Thoracic aorta (tissue), 2 donors: Measurements from ENCODE around the gene ITGAE. TPM values are rescaled to one million over a fixed set of nuclear protein-coding genes. Genes with fewer than 3 reads are reported as not detected.

Experiments used
- ATAC-seq: fragments of 150-250 bp; one replicate; pipeline ENCODE4 v1.8.0; 2017; ENCODE audit warnings: low read depth; ENCODE audit not compliant: insufficient number of reproducible peaks, low FRiP score
- DNase-seq: peaks from one replicate; pipeline ENCODE4 v3.0.0-alpha.2; 2020; ENCODE audit warnings: low spot score
- H3K27ac ChIP-seq, 2 donors: fragments of 200-600 bp; sonication (generic); 1 replicate in 1 of 2; 2 replicates in 1 of 2; pipeline ENCODE4 v1.5.1; 2016; ENCODE audit warnings: mild to moderate bottlenecking in 2 of 2, moderate library complexity in 2 of 2
- H3K27me3 ChIP-seq: fragments of 200-600 bp; sonication (generic); replicated peaks from 2 replicates; pipeline ENCODE4 v1.6.0; 2016; ENCODE audit warnings: mild to moderate bottlenecking; ENCODE audit not compliant: insufficient read depth
- H3K36me3 ChIP-seq: fragments of 200-600 bp; sonication (generic); one replicate; pipeline ENCODE4 v1.5.1; 2016
- H3K4me1 ChIP-seq, 2 donors: fragments of 200-600 bp; sonication (generic); 1 replicate in 1 of 2; 2 replicates in 1 of 2; pipeline versions ENCODE4 v1.5.1 to v1.6.0; 2016; ENCODE audit warnings: low read depth in 2 of 2, mild to moderate bottlenecking in 1 of 2; ENCODE audit not compliant: control insufficient read depth in 1 of 2
- H3K4me3 ChIP-seq: fragments of 200-600 bp; sonication (generic); 2 replicates; pipeline ENCODE4 v1.5.1; 2016; ENCODE audit warnings: mild to moderate bottlenecking
- H3K9me3 ChIP-seq: fragments of 200-600 bp; sonication (generic); 2 replicates; pipeline ENCODE4 v1.5.1; 2016
- total RNA-seq, 2 donors: library from RNA; depleted of rRNA; stranded (reverse); fragments of >200 nt; gene quantifications; one replicate each; pipeline versions ENCODE4 v1.1.0 to v1.2.3, GENCODE V29; 2016
- TF ChIP-seq, protein P1 (sequence below): fragments of 200-600 bp; sonication (generic); IDR thresholded peaks from one replicate; pipeline ENCODE4 v1.5.1; 2019; ENCODE audit warnings: antibody characterized with exemption

ITGAE gene
- total RNA-seq, 2 donors from 2014 or later: 4.2 to 23.4 TPM

DNA sequence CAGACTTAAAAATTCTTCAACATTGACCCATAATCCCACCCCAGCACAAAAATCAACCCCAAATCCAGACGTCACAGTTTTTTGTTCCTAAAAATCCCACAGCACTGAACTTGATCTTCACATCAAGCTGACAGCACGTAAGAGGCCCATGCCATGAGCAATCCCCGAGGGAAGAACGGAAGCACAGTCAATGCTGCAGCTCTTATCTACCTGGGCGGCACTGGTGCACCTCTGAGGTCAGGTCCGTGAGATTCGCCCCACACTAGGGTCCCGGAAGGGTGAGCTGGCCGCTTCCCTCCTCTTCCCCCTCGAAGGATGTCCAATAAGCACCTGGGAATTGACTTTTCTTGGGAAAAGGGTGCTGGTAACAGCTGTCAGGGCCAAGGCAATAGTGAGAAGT lies 11.3 kb upstream of the ITGAE start:
- ATAC-seq (no peak), DNase-seq (no peak)
- Histone ChIP-seq H3K27ac (no peak overlapping the region), H3K4me1 (no peaks in the 10 kb centered on the region), H3K36me3 (peaks cover 69% of the 10 kb centered on the region), H3K4me3 (no peak overlapping the region), H3K27me3 (no peaks in the 10 kb centered on the region), H3K9me3 (no peaks in the 10 kb centered on the region)
- TF ChIP-seq, protein P1, sequence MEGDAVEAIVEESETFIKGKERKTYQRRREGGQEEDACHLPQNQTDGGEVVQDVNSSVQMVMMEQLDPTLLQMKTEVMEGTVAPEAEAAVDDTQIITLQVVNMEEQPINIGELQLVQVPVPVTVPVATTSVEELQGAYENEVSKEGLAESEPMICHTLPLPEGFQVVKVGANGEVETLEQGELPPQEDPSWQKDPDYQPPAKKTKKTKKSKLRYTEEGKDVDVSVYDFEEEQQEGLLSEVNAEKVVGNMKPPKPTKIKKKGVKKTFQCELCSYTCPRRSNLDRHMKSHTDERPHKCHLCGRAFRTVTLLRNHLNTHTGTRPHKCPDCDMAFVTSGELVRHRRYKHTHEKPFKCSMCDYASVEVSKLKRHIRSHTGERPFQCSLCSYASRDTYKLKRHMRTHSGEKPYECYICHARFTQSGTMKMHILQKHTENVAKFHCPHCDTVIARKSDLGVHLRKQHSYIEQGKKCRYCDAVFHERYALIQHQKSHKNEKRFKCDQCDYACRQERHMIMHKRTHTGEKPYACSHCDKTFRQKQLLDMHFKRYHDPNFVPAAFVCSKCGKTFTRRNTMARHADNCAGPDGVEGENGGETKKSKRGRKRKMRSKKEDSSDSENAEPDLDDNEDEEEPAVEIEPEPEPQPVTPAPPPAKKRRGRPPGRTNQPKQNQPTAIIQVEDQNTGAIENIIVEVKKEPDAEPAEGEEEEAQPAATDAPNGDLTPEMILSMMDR: no peak

DNA sequence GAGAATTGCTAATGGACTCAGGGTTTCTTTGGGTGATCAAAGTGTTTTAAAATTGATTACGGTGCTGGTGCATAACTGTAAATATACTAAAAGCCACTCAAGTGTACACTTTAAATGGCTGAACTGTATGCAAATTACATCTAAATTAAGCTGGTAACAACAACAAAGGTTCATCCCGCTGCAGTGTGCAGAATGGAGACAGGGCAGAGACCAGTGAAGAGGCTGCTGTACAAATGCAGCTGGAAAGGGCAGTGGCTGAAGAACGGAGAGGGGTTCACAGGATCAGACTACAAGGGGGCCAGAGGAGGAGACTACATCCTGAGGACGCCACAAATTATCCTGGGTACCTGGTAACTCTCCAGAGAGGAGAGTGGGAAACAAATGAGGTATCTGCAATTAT lies 9.0 kb upstream of the ITGAE start:
- ATAC-seq (no peak), DNase-seq (no peak)
- H3K27ac ChIP-seq: no peak overlapping the region
- TF ChIP-seq, protein P1: no peak
- no peaks in the 10 kb centered on the region for H3K27me3 ChIP-seq
- H3K9me3 ChIP-seq: no peaks in the 10 kb centered on the region
- H3K4me1 ChIP-seq: no peaks in the 10 kb centered on the region
- H3K4me3 ChIP-seq: no peak overlapping the region
- peaks cover 56% of the 10 kb centered on the region for H3K36me3 ChIP-seq

DNA sequence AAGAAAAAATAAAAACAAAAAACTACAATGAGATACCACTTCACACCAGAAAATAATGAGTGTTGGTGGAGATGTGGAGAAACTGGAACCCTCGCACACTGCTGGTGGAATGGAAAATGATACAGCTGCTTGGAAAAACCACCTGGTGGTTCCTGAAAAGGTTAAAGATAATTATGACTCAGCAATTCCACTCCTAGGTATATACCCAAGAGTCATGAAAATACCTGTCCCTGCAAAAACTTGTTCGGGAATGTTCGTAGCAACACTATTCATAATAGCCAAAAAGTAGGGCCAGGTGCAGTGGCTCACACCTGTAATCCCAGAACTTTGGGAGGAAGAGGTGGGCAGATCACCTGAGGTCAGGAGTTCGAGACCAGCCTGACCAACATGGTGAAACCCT lies 8.1 kb upstream of the ITGAE start:
- no peaks in the 10 kb centered on the region for H3K9me3 ChIP-seq
- H3K27me3 ChIP-seq: no peaks in the 10 kb centered on the region
- no peak overlapping the region for H3K27ac ChIP-seq
- TF ChIP-seq, protein P1: no peak
- H3K36me3 ChIP-seq: peaks cover 48% of the 10 kb centered on the region
- H3K4me1 ChIP-seq: no peaks in the 10 kb centered on the region
- no peak for DNase-seq
- no peak overlapping the region for H3K4me3 ChIP-seq
- no peak for ATAC-seq

DNA sequence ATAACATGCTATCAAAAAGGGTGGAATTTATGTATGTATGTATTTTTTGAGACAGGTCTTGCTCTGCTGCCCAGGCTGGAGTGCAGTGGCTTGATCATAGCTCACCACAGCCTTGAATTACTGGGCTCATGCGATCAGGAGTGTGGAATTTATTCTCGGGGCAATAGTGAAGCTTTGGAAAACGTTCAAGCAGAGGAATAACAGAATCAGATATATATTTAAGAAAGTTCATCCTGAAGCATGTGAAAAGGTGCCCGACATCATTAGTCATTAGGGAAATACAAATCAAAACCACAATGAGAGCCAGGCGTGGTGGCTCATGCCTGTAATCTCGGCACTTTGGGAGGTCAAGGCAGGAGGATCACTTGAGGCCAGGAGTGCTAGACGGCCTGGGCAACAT lies 7.7 kb upstream of the ITGAE start:
- ATAC-seq: no peak
- Histone ChIP-seq H3K9me3 (no peaks in the 10 kb centered on the region), H3K36me3 (peaks cover 46% of the 10 kb centered on the region), H3K27me3 (no peaks in the 10 kb centered on the region), H3K4me1 (no peaks in the 10 kb centered on the region), H3K4me3 (no peak overlapping the region), H3K27ac (no peak overlapping the region)
- TF ChIP-seq, protein P1: no peak
- no peak for DNase-seq

GRCh38 chr17:3805581-3805980 lies 4.6 kb upstream of the ITGAE start:
- peaks cover 21% of the 10 kb centered on the region for H3K36me3 ChIP-seq
- no peak for DNase-seq
- TF ChIP-seq, protein P1: no peak
- no peaks in the 10 kb centered on the region for H3K9me3 ChIP-seq
- no peak for ATAC-seq
- no peaks in the 10 kb centered on the region for H3K4me1 ChIP-seq
- no peaks in the 10 kb centered on the region for H3K27me3 ChIP-seq
- no peak overlapping the region for H3K27ac ChIP-seq
- H3K4me3 ChIP-seq: no peak overlapping the region
